ENCODE data around the gene MKLN1.

Gene MKLN1

DNA sequence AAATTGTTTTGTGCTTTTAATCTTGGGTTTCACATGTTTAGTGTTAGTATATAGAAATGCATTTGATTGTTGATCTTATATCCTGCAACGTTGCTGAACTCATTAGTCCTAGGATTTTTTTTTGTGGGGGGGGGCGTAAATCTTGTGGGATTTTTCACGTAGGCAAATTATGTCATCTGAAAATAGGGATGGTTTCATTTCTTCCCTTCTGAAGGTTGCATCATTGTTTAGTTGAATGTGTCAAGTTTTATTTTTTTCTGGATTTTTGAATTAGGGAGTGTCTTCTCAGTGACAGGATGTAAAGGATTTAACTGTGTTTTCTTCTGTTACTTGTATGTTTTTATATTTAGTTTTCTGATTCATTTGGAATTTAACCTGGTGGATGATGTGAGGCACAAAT, 26.7 kb downstream of the MKLN1 start:
- DNase-seq (ENCODE audit: low spot score): no peak

DNA sequence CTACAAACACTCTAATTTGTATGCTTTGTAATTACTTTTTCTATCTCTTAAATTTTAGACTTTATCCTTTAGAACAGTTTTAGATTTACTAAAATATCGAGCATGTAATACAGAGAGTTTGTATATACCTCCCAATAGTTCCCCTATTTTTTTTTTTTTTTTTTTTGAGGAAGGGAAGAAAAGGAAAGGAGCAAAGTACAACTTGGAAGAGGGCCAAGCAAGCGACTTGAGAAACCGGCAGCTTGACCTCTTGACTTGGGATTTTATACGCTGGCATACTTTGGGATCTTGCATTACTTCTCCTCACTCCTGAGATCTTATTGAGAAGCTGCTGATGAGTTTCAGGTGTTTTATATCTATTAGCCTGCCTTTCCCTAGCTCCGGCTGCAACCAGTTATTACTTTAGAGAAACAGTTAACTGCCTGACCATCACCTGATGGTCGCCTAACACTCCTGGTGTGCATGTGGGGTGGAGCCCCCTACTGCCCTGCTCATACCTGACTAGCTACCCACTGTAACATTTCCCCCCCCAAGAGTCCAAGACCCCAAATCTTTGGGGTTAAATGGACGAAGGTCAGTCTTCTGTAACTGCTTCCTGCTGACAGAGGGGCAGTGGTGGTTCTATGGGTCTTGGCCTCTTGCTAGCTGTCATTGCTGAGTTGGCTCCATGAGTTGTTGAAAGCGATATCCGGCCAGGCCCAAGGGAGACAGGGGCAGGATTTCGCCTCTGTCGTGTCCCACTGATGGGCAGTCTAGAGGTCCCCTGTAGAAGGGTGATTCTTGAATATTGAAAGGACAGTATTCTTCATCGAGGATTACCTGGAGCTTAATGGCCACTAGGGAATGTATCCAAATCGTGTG, 28.5 kb downstream of the MKLN1 start:
- DNase-seq (ENCODE audit: low spot score): no peak

DNA sequence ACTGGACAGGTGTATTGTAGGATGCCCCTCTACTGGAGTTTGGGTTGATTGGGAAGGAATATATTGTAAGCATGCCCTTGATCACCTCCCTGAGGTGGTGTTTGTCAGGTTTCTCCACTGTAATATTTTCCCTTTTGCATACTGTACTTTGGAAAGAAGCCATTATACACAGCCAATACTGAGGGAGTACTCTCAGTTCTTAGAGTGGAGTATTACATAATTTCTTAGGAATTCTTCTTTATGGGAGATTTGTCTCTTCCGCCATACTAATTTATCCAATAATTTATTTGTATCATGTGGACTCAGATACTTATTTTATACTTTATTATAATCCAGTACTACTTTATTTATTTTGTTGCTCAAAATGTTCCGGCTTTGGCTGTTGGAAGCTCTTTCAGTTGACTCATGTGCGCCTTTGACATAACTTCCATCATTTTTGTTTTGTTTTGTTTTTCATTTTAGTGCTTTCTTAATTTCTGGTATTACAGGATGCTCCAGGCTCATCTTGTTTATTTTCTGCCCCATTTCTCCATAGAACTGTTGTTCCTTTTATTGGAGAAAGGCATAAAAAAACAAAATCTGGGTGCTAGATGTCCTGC, 29.7 kb downstream of the MKLN1 start:
- no peak for DNase-seq (ENCODE audit: low spot score)

DNA sequence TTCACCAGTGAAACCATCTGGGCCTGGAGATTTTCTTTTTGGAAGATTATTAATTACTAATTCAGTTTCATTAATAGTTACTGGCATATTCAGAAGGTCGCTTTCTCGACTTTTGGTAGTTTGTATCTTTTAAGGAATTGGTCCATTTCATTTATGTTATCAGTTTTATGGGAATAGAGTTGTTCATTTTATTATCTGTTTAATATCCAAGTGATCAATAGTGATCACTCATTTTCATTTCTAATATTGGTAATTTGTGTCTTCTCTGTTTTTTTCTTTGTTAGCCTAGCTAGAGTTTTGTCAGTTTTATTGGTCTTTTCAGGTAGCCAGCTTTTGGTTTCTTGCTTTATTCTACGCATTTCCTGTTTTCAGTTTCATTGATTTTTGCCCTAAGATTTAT, 31.0 kb downstream of the MKLN1 start:
- no peak for DNase-seq (ENCODE audit: low spot score)

DNA sequence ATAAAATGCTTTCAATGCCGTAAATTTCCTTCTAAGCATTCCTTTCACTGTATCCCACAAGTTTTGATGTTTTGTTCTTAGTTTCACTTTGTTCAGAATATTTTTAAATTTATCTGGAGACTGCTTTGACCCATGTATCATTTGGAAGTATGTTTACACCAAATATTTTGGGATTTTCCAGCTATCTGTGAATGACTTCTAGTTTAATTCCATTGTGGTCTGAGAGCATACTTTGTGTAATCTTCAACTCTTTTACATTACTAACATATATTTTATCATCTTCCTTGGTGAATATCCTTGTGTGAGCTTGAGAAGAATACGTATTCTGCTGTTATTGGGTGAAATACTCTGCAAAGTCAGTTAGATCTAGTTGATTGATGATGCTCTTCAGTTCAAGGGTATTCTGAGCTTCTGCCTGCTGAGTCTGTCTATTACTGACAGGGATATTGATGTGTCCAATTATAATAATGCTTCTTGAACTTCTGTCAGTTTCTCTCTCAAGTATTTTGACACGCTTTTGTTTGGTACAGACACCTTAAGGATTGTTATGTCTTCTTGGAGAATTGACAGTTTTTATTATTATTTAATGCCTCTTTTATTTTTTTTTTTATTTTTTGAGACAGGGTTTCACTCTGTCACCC, 31.6 kb downstream of the MKLN1 start:
- DNase-seq (ENCODE audit: low spot score): no peak

DNA sequence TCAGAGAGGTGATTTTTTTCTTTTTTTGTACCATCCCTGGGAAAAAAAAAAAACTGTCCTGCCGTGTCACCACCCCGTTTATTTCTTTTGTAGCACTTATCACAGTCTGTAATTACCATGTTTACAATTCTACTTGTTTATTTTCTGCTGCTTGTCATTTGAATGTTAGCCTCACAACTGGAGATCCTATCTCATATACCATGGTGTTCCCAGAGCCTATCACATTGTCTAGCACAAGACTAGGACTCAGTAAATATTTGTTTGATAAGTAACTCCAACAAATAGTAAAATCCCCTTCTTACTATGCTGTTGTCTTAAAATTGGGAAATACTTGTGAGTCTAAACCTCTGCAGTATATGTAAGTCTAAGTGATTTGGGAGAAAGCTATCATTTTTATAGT, 36.0 kb downstream of the MKLN1 start:
- DNase-seq (ENCODE audit: low spot score): no peak

DNA sequence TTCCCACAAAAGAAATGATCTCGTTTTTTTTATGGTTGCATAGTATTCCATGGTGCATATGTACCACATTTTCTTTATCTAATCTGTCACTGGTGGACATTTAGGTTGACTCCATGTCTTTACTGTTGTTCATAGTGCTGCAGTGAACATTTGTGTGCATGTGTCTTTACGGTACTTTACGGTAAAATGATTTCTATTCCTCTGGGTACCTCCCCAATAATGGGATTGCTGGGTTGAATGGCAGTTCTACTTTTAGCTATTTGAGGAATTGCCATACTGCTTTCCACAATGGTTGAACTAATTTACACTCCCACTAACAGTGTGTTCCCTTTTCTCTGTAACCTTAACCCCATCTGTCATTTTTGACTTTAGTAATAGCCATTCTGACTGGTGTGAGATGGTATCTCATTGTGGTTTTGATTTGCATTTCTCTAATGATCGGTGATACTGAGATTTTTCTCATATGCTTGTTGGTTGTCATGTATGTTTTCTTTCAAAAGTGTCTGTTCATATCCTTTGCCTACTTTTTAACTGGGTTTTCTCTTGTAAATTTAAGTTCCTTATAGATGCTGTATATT, 37.2 kb downstream of the MKLN1 start:
- no peak for DNase-seq (ENCODE audit: low spot score)

DNA sequence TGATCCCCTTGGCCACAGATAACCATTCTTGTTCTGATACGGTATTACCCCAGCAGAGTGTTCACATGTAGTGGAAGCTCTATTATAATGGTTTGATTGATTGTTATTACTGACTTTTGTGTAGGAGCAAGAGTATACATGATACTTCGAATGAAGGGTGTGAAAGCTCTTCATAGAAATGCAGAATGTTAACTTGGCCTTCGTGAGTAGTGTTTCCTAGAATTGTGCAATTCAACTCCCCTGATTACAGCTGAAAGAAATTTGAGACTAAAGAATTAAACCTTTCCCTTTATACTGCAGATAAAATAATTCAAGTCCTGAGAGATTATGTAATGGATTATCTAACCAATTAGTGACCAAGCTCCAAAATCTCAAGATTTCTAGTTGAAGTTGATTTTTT, 38.2 kb downstream of the MKLN1 start:
- no peak for DNase-seq (ENCODE audit: low spot score)

DNA sequence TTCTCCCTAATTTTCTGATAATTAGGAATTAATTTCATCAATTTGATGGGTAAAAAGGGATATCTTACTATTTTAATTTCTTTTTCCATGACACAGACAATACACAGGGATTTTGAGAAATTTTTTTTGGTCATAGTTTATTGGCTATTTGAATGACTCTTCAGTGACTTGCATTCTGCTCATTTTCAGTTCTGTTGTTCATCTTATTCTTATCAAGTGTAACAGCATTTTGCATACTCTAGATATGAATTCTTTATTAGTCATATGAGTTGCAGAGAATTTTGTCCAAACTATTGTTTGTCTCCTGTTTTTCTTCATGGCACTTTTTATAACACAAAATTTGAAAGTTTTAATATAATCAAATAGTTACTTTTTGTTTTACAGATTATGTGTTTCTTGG, 41.7 kb downstream of the MKLN1 start:
- no peak for DNase-seq (ENCODE audit: low spot score)

DNA sequence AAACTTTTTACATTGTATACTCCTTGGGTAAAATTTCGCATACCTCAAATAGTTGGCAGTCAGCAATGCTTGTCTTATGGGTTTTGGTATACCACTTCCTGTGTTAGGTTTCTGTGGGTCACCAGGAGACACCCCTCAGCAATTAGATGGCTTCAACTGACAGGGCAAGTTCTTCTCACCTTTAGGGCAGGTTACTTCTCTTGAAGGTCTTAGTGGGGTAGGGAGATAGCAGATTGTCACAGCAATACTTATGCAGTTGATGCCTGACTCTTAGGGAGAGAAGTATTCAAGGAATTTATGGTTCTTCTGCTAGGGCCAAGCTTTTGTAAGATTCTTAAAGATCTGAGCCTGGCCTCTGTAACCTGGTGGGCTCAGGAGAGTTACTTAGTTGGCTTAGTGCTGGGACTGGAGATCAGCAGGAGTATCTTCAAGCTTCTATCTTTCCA, 42.9 kb downstream of the MKLN1 start:
- DNase-seq (ENCODE audit: low spot score): no peak

DNA sequence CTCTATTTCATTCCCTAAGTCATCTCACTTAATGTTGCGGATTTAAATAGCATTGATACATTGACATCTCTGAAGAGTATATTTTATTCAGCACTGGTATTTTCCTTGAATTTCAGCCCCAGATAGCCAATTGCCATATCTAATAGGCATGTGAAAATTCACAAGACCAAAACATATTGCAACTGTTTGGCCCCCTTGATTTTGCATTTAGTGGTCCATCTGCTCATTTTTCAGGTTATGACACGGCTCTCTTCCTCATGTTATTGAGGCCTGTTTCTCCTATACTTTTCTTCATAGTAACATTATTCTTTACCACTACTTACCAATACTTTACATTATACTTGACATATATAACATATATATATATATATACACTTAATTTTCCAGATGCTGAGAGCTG, 43.7 kb downstream of the MKLN1 start:
- DNase-seq (ENCODE audit: low spot score): no peak

DNA sequence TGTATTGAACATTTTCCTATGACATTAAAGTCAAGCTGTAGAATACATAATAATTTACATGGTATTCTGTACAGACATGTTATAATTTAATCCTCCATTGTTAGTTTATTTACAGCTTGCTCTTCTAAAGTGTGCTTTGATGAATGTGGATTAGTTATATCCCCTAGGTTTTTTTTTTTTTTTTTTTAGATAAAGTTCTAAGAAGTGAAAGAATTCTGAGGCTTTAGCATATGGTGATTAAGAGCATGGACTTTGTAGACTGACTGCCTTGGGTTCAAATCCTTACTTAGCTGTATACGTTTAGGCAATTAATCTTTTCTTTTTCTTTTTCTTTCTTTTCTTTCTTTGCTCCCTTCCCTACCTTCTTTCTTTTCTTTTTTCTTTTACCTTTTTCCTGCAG, 44.9 kb downstream of the MKLN1 start:
- DNase-seq (ENCODE audit: low spot score): no peak

DNA sequence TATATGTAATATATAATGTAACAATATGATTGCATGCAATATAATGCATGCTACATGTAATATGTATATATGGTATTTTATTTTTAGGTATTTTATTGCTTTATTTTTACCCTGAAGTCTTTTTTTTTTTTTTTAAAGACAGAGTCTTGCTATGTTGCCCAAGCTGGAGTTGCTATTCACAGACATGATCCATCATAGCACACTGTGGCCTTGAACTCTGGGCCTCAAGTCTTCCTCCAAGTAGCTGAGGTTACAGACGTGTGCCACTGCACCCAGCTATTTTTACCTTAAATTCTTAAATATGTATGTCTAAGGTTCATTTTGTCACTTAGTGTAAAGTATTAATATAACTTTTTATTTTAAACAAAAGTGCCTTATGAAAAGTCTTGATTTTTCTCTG, 47.1 kb downstream of the MKLN1 start:
- DNase-seq (ENCODE audit: low spot score): no peak

DNA sequence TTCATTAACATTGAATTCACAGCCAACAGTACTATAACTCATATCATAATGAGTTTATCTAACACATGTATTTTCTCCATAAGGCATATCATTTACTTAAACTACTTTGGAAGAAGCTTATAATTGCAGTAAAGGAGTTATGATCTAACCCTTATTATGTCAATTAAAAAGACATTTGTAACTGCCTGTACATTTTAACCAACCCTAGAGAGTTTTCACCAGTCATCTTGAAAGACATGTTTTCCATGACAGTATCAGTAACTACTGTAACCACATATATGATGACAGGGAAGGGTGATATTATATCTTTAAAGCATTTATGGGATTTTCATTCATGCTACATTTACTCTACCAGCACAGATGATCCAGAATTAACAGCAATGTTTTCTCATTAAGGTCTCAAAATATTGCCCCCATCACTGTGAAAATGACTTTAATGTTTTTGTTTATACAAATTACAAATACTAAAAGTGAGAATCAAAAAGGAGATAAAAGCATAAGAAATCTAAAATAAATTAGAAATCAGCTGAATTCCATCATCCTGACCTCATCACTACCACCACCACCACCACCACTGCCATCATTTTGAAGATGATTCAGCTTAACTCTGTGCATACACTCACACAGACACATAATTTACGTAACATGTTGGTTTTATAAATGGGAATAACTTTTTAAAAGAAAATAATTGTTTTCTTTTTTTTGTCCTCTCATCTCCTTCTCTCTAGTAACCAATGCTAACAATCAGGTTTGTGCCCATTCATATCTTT, 53.6 kb downstream of the MKLN1 start:
- DNase-seq (ENCODE audit: low spot score): no peak

DNA sequence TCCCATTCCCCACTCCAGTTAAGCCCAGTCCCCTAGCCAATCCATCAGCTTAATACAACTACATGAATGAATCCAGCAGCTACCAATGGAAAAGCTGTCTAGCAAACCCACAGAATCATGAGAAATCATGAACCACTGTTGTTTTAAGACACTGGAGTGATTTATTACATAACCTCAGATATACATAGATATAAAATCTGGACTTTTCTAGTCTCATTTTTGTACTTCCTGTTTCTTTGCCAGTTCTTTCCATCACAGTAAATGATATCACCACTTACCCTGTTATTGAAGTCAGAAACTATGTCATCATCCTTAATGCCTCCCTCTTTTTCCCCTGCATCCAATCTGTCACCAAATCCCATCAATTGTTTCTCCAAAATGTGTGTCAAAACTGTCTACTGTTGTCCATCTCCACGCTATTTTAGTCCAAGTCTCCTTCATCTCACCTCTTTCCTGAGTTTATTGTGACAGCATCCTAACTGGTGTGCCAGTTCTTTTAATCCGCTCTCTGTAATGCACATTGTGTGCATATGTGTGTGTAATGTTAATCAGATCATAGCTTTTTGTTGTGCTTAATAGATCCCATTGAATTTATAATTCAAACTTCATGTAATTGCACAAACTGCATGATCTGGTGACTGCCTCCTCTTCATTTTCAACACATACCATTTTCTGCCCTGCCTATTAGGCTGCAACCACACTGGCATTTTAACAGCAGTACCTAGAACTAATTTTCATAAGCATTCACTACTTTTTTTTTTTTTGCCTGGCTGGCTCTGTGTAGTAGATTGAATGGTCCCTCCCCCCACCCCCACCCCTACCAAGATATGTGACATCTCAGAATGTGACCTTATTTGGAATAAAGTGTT, 56.0 kb downstream of the MKLN1 start:
- DNase-seq (ENCODE audit: low spot score): peak; percentile 38

DNA sequence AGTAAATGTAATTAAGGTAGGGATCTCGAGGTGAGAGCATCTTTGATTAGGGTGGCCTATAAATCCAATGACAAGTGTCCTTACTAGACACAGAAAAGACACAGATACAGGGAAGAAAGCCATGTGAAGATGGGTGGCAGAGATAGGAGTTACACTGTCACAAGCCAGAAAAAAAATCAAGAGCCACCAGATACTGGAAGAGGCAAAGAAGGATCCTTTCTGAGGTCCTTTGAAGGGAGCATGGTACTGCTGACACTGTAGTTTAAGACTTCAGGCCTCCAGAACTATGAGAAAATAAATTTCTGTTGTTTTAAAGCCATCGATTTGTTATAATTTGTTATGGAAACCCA, 56.6 kb downstream of the MKLN1 start:
- no peak for DNase-seq (ENCODE audit: low spot score)

DNA sequence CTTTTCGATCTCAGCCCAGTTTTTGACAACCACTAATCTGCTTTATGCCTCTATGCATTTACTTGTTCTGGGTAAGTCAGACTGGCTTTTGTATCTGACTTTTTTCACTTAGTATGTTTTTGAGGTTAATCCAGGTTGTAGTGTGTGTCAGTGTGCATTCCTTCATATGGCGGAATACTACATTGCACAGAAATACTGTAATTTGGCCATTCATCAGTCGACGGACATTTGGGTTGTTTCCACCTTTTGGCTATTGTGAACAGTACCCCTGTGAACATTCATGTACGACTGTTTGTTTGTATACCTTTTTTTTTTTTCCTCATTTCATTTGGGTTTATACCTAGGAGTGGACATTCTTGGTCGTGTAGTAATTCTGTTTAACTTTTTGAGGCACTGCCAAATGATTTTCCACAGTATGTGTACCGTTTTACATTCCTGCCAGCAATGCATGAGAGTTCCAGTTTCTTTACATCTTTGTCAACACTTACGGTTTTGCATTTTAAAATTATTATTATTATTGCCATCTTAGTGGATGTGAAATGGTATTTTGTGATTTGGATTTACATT, 57.4 kb downstream of the MKLN1 start:
- DNase-seq (ENCODE audit: low spot score): no peak

DNA sequence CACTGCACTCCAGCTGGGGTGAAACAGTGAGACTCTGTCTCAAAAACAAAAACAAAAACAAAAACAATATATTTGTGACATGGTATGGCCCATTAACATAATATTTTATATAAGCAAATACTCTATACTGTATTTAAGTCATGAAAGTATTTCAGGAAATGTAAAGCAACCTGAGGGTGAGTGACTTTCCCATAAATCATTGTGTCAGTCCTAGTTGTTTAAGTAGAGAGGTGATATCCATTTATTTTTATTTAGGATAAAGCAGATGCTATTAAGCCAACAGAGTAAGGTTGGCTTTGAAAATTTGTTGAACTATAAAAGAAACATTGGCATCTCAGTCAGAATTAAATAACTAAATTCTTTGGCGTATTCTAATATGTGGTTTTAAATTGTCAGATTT, 60.5 kb downstream of the MKLN1 start:
- no peak for DNase-seq (ENCODE audit: low spot score)

DNA sequence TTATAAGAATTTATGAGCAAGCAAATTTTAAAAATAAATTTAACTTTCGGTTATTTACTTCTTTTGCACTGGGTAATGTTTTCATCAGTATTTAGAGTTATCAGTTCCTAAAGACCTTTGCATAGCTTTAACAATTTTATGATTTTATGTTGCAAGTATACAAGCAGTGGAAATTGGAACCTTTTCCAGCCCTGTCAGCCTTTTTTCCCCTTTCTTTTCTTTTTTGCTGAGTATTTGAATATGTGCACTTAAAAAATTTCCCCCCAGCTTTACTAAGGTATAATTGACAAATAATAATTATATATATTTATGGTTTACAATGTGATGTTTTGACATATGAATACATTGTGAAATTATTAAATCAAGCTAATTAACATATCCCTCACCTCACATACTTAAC, 62.6 kb downstream of the MKLN1 start:
- no peak for DNase-seq (ENCODE audit: low spot score)

DNA sequence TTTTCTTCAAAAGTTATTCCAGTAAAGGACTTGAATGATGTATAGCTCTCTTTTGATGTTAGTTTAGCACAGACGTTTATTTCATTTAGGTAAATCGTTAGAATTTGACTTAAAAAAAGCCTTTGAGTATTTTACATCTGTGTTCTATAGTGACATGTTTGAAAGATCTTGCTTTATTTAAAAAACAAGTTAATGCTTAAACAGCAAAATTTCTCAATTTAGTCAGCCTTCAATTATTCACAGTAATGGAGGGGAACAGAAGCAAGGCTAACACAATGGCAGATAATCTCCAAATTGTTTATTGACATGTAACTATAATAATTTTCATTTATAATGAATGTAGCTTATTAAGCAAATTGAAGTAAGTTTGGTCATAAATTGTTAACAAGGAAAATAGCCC, 63.5 kb downstream of the MKLN1 start:
- no peak for DNase-seq (ENCODE audit: low spot score)

DNA sequence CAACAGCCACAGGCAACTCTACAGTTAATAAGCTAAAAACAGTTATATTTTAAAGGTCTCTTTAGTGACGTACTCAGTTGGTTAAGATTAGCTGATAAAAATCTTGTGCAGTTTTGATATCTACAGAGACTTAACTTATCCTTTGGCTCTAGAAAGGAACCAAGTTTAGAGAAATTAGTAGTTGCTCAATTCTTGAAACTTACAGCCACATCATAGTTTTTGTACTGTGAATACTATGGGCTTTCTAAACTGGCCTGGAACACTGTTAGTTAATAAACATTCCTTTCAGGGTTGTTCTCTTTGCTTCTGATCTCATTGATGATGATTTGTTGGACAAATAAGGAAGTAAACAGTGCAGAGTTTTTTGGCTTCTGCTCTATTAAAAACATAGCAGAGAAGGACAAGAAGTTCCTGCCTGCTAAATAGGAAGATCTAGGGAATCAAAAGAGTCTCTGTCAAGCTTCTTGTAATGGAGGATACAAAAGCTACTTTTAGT, 73.1 kb downstream of the MKLN1 start:
- DNase-seq (ENCODE audit: low spot score): no peak

All from D341Med (cell line).